Measurements from ENCODE around the gene EMC9.

EMC9 gene

DNA sequence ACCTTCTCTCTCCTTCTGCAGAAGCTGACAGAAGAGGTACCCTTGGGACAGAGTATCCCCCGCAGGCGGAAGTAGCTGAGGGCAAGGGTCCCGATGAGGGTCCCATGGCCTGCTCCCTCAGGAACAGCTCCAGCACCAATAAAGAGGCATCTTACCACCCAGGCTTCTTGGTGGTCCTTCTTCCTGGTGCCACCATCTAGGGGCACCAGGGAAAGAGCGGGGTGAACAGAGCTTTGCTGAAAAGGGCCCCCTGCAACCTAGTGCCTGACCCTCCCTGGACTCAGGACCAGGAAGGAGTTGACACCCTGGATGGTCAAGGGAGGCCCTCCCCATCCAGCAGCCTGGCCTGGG, 19.1 kb upstream of the EMC9 start:
- H4K20me1 ChIP-seq (ENCODE audit: insufficient read depth, low read length) = no peaks in the 10 kb centered on the region
- H3K4me3 ChIP-seq (ENCODE audit: low read depth in 1 of 2, low read length in 2 of 2) = no peak overlapping the region
- ATAC-seq (ENCODE audit: insufficient read depth, low read depth) (no peak), DNase-seq (no peak)
- H3K4me1 ChIP-seq (ENCODE audit: insufficient read depth, low read length) = peaks cover 23% of the 10 kb centered on the region
- TF ChIP-seq EZH2 (IDR thresholded peaks at IDR 0.05; ENCODE audit: borderline replicate concordance, low read depth, low read length, severe bottlenecking) = no peak
- TF ChIP-seq, protein P1, sequence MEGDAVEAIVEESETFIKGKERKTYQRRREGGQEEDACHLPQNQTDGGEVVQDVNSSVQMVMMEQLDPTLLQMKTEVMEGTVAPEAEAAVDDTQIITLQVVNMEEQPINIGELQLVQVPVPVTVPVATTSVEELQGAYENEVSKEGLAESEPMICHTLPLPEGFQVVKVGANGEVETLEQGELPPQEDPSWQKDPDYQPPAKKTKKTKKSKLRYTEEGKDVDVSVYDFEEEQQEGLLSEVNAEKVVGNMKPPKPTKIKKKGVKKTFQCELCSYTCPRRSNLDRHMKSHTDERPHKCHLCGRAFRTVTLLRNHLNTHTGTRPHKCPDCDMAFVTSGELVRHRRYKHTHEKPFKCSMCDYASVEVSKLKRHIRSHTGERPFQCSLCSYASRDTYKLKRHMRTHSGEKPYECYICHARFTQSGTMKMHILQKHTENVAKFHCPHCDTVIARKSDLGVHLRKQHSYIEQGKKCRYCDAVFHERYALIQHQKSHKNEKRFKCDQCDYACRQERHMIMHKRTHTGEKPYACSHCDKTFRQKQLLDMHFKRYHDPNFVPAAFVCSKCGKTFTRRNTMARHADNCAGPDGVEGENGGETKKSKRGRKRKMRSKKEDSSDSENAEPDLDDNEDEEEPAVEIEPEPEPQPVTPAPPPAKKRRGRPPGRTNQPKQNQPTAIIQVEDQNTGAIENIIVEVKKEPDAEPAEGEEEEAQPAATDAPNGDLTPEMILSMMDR (IDR thresholded peaks at IDR 0.05; ENCODE audit: borderline replicate concordance, extremely low read depth, low read length, poor library complexity, severe bottlenecking) = no peak
- peaks cover 9% of the 10 kb centered on the region for H3K79me2 ChIP-seq (ENCODE audit: insufficient read depth, low read length)
- no peaks in the 10 kb centered on the region for H3K27me3 ChIP-seq (ENCODE audit: insufficient read depth, low read length, poor library complexity)
- no peak overlapping the region for H2AFZ ChIP-seq (ENCODE audit: low read depth, low read length)
- peak overlapping the region; percentile 23; the same call in 1 of the 2 replicates for H3K4me2 ChIP-seq (ENCODE audit: insufficient read depth, low read length)
- peaks cover 77% of the 10 kb centered on the region for H3K36me3 ChIP-seq (ENCODE audit: insufficient read depth, low read length)
- H3K9ac ChIP-seq (ENCODE audit: low read depth, low read length) = peak overlapping the region; percentile 12; the same call in 1 of the 2 replicates
- H3K9me3 ChIP-seq (ENCODE audit: insufficient read depth, low read length, severe bottlenecking) = no peaks in the 10 kb centered on the region
- peak overlapping the region; percentile 58 for H3K27ac ChIP-seq (ENCODE audit: low read length)

DNA sequence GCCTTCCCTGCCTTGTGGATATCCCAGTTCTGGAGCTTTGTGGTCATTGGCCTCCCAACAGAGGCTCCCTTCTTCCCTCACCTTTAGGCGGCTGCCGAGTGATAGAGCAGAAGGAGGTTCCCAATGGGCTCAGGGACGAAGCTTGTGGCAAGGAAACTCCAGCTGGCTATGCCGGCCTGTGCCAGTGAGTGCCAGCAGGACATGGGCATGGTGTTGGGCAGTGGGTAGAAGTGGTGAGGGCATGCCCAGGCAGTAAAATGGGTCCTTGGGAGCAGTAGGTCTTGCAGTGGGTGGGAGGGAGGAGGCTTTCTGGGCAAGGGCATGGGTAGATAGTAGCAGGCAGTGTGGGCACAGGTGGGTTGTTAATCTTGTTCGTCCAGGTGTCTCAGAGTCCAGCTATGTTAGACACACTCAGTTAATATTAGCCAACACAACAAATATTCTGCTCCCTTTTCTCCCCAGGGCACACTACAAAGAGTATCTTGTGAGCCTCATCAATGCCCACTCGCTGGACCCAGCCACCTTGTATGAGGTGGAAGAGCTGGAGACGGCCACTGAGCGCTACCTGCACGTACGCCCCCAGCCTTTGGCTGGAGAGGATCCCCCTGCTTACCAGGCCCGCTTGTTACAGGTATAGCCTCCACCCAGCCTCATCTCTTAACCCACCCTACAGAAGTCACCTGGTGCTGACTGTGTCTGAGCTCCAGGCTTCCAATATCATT, 18.5 kb upstream of the EMC9 start:
- H3K9ac ChIP-seq (ENCODE audit: low read depth, low read length) = no peak overlapping the region
- TF ChIP-seq, protein P1 (IDR thresholded peaks at IDR 0.05; ENCODE audit: borderline replicate concordance, extremely low read depth, low read length, poor library complexity, severe bottlenecking) = no peak
- TF ChIP-seq EZH2 (IDR thresholded peaks at IDR 0.05; ENCODE audit: borderline replicate concordance, low read depth, low read length, severe bottlenecking) = no peak

DNA sequence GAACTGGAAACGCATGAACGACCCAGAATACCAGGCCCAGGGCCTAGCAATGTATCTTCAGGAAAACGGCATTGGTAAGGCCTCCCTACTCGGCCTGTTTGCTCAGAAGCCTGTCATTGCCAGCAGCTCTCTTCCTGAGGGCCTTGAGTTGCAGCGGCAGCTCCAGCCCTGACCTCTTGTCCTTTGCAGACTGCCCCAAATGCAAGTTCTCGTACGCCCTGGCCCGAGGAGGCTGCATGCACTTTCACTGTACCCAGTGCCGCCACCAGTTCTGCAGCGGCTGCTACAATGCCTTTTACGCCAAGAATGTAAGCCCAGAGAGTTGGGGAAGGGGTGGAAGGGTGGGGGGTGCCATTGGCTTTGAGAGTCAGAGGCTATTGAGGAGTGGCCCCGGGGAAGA, 15.9 kb upstream of the EMC9 start:
- peaks cover 20% of the 10 kb centered on the region for H3K4me1 ChIP-seq (ENCODE audit: insufficient read depth, low read length)
- ATAC-seq (ENCODE audit: insufficient read depth, low read depth) = no peak
- H3K4me3 ChIP-seq (ENCODE audit: low read depth in 1 of 2, low read length in 2 of 2) = no peak overlapping the region
- H3K9ac ChIP-seq (ENCODE audit: low read depth, low read length) = no peak overlapping the region
- H3K79me2 ChIP-seq (ENCODE audit: insufficient read depth, low read length) = peaks cover 8% of the 10 kb centered on the region
- no peak overlapping the region for H3K4me2 ChIP-seq (ENCODE audit: insufficient read depth, low read length)
- H3K27ac ChIP-seq (ENCODE audit: low read length) = no peak overlapping the region
- no peaks in the 10 kb centered on the region for H3K9me3 ChIP-seq (ENCODE audit: insufficient read depth, low read length, severe bottlenecking)
- DNase-seq = no peak
- TF ChIP-seq, protein P1 (IDR thresholded peaks at IDR 0.05; ENCODE audit: borderline replicate concordance, extremely low read depth, low read length, poor library complexity, severe bottlenecking) = no peak
- peaks cover 69% of the 10 kb centered on the region for H3K36me3 ChIP-seq (ENCODE audit: insufficient read depth, low read length)
- H2AFZ ChIP-seq (ENCODE audit: low read depth, low read length) = no peak overlapping the region
- H3K27me3 ChIP-seq (ENCODE audit: insufficient read depth, low read length, poor library complexity) = no peaks in the 10 kb centered on the region
- H4K20me1 ChIP-seq (ENCODE audit: insufficient read depth, low read length) = no peaks in the 10 kb centered on the region

More for the DNA sequence above, 18.5 kb upstream of the EMC9 start:
- Histone ChIP-seq H3K4me3 (ENCODE audit: low read depth in 1 of 2, low read length in 2 of 2) (no peak overlapping the region), H3K36me3 (ENCODE audit: insufficient read depth, low read length) (peaks cover 77% of the 10 kb centered on the region), H3K4me1 (ENCODE audit: insufficient read depth, low read length) (peaks cover 23% of the 10 kb centered on the region), H4K20me1 (ENCODE audit: insufficient read depth, low read length) (no peaks in the 10 kb centered on the region), H3K27ac (ENCODE audit: low read length) (peak overlapping the region; percentile 58; the same call in 1 of the 2 replicates), H3K79me2 (ENCODE audit: insufficient read depth, low read length) (peaks cover 9% of the 10 kb centered on the region), H3K27me3 (ENCODE audit: insufficient read depth, low read length, poor library complexity) (no peaks in the 10 kb centered on the region), H3K4me2 (ENCODE audit: insufficient read depth, low read length) (no peak overlapping the region), H2AFZ (ENCODE audit: low read depth, low read length) (no peak overlapping the region), H3K9me3 (ENCODE audit: insufficient read depth, low read length, severe bottlenecking) (no peaks in the 10 kb centered on the region)
- DNase-seq (no peak), ATAC-seq (ENCODE audit: insufficient read depth, low read depth) (no peak)

Data from DND-41 (cell line).